GM21737 (cell line): Measurements from ENCODE around the gene ATP6V1B1.

Experiments used
- ATAC-seq: cut with Tn5 transposase; IDR thresholded peaks from one replicate; pipeline ENCODE4 v1.9.1; 2021; ENCODE audit warnings: mild to moderate bottlenecking, moderate library complexity; ENCODE audit not compliant: unreplicated experiment

ATP6V1B1 gene

GRCh38 chr2:70964596-70965386 lies 29.1 kb downstream of the ATP6V1B1 start:
- ATAC-seq: no peak

GRCh38 chr2:70965506-70965905 lies 29.8 kb downstream of the ATP6V1B1 start:
- ATAC-seq: no peak

GRCh38 chr2:70966681-70967080 lies 31.0 kb downstream of the ATP6V1B1 start:
- ATAC-seq: no peak

DNA sequence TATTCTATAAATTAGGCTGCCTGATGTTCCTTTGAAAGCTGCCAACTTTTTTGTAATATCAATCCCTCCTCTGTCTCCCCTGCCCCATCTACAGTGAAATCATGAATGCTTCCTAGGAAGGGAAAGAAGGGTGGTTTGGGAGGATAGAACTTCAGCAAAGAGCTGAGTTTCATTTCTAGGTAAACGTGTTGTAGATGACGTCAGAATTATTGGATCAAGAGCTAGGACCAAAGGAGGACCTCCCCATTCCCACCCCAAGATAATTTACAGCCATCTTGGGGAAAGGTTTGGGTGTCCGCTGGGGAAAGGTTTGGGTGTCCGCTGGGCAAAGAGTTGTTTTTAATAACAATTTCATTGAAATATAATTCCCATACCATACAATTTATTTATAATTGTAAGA lies 31.5 kb downstream of the ATP6V1B1 start:
- no peak for ATAC-seq

- ATAC-seq: no peak
Observed at GRCh38 chr2:70974592-70974991, 38.9 kb downstream of the ATP6V1B1 start.

DNA sequence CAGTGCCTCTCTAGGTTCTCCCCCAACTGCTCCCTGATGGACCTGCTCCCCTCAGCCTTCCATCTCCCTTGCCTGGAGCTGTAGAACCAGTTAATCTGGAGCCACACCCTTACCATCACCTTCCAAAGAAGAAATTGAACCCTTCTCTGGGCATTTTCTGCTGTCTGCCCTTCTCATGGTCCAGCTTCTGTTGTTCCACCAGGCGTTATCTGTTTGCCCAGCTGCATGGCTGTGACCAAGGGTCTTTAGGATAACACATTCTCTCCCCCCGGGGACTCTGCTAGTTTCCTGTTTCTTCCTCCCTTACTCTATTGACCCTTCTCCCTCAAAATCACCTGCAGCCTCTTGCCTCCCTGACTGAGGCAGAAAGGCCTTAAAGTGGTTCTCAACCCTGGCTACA lies 39.5 kb downstream of the ATP6V1B1 start:
- no peak for ATAC-seq

GRCh38 chr2:70977605-70978205 lies 42.0 kb downstream of the ATP6V1B1 start:
- ATAC-seq: no peak

- ATAC-seq: no peak
Observed at GRCh38 chr2:70978341-70979179, 42.9 kb downstream of the ATP6V1B1 start, which contains the start of gene ANKRD53. TSS of gene ANKRD53 (plus strand) at chr2:70978630. CDS start at chr2:70978646, 16 bp downstream.

GRCh38 chr2:70979180-70979488 lies 43.4 kb downstream of the ATP6V1B1 start:
- ATAC-seq: no peak

DNA sequence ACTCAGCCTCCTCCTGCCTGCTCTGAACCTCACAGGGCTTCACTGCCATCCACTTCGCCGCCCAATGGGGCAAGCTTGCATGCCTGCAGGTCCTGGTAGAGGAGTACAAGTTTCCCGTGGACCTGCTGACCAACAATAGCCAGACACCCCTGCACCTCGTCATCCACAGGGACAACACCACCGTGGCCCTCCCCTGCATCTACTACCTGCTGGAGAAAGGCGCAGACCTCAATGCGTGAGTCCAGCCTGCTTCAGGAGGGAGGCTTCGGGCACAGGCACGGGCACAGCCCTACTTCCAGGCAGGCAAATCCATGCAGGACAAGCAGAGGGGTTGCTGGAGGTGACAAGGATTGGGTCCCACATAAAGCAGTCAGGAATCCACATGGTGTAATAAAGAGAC lies 43.9 kb downstream of the ATP6V1B1 start:
- no peak for ATAC-seq

DNA sequence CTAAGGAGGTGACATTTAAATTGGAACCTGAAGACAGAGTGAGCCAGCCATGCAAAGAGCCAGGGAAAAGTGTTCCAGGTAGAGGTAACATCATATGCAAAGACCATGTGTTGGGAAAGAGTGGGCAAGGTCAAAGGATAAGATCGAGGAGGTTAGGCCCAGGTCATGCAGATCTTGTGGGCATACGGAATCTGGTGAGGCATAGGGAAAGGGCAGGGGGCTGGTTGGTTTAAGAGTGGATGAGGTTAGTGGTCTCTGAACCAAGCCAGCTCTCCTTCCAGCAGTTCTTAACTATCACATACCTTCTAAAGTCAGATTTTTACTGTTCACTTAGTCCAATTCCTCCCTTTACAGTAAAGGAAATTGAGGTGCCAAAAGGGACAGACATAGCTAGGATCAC lies 45.7 kb downstream of the ATP6V1B1 start:
- ATAC-seq: no peak

GRCh38 chr2:70981866-70982810 lies 46.4 kb downstream of the ATP6V1B1 start:
- no peak for ATAC-seq

DNA sequence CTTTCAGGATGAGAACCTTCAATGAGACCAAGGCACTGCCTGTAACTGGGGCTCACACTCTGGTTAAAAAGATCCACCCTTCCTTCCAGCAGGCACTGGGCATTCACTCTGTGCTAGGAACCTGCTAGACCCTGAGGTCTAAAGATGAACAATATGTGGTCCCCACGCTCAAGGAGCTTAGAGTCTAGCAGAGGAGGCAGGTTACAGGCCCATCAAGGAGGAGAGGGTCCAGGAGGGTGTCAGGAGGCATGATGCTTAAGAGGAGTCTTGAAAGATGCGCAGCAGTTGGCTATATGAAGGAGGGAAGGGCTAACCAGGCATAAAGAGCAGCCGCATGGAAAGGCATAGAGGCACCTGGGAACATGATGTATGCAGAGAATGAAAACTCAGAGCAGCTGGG lies 47.3 kb downstream of the ATP6V1B1 start:
- no peak for ATAC-seq

DNA sequence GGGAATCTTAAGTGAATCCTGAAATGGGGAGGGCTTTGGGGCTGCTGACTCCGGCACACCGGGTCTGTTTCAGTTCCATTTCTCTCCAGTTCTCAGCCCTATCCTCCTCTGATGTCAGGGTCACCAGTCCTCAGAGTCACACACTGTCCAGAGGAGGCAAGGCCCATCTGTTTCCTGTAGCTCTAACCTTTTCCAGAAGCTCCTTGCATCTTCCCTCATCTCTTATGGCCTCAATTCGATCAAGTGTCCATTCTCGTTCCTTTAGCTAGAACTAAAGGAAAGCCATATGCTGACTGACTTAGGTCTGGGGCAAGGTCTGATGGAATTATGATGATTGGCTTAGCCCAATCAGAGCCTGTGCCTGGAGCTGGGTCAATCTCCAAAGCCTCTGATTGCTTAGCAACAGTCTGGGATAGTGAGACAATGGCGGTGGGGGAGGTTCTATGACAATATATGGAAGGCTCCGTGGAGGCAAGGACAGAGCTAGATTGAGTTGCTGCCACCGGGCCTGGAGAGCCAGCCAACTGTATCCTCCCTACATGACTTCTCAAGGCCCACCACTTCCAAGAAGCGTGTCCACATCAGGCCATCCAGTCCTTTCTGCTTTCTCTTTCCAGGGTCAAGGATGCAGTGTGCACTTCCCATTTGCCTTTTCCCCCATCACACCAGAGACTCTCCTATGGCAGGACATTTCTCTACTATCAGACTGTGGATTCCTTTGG lies 48.0 kb downstream of the ATP6V1B1 start:
- no peak for ATAC-seq

- ATAC-seq: no peak
Observed at GRCh38 chr2:70984228-70984575, 48.5 kb downstream of the ATP6V1B1 start.

- peak; percentile 75 for ATAC-seq
Observed at GRCh38 chr2:70984576-70985282, 49.0 kb downstream of the ATP6V1B1 start.

DNA sequence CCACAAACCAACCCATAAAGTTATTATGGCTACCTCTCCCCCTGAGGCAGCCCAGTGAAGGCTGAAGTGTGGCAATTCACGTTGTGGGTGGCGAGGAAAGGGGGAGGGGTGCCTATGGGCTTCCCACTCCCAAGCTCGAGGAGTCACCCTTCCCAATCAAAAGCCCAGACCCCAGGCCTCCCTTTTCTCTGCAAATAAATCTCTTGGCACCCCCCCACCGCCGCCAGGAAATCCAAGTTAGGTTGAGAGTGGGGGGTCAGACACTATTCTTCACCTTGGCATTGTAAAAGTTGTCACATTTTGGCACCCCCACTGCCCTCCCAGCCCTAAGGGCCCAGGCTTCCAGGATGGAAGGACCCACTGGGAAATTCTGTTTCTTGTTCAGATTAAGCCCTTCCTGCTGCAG lies 49.6 kb downstream of the ATP6V1B1 start:
- ATAC-seq: no peak

- ATAC-seq: no peak
Observed at GRCh38 chr2:70985956-70986355, 50.3 kb downstream of the ATP6V1B1 start.

- no peak for ATAC-seq
Observed at GRCh38 chr2:70986499-70987189, 50.9 kb downstream of the ATP6V1B1 start.
